CD4-positive, alpha-beta T cell treated with Interferon alpha-2 for 1 hour (primary cell): ENCODE data around the gene MRPS35.

Experiments
- DNase-seq, 2 donors: peaks; one replicate each; pipeline ENCODE4 v3.0.0-alpha.2; 2020 to 2022

Gene MRPS35

DNA sequence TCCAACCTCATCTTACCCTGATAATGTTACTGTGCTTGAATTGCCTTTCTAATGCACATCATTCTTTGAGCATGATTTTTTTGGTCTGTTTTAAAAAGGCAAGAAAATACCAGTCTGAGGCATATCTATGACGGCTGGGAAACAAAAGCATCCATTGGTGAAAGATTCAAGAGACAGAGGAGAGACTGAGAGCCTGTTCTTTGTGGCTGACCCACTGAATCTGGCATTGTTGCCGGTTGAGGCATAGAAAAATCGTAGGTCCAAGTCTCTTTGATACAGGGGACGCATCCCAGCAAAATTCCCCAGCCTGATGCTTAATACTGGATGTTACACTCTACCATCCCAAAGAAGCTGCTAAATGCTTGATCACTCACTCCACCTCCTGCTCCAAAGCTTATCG, 66.5 kb downstream of the MRPS35 start:
- DNase-seq, result no peak

DNA sequence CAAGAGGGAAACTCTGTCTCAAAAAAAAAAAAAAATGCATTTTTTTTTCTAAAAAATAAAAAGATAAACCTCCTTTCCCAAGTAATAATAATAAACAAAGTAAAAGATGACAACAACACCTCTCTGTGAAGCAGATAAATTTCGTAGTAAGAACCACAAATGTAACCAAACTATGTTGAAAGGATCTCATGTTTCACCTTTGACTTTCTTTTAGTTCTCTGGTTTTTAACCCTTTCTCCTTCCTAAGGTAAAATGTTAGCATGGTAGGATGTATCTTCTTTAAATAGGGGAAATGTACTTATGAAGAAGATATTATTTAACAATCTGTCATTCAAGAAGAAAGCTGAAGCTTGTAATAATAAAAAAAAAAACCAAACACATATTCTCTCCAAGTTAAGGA, 67.6 kb downstream of the MRPS35 start:
- DNase-seq, result no peak

DNA sequence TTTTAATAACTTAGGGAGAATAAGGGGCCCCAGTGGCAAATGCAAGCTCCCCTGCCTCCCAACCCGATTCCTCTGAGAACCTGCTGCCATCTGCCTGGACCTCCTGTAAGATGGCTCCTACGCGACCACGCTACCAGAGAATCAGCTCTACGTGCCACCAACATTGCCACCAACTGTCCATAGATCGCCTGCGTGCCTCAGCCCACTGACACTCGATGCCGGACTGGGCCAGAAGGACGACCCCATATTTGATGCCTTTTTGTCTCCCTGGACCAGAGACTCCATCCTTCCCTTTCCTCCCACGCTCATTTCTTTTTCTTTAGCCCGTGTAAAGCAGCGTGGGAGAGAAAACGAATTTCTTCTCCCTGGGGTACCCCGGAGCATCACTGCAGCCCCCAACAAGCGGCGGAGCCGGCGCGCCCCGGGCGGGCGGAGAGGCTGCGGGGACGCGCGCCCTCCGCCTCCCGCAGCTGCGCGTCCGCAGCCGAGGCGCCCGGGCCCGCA, 68.8 kb downstream of the MRPS35 start:
- DNase-seq, result peak in 1 of 2 donors; percentile 8

DNA sequence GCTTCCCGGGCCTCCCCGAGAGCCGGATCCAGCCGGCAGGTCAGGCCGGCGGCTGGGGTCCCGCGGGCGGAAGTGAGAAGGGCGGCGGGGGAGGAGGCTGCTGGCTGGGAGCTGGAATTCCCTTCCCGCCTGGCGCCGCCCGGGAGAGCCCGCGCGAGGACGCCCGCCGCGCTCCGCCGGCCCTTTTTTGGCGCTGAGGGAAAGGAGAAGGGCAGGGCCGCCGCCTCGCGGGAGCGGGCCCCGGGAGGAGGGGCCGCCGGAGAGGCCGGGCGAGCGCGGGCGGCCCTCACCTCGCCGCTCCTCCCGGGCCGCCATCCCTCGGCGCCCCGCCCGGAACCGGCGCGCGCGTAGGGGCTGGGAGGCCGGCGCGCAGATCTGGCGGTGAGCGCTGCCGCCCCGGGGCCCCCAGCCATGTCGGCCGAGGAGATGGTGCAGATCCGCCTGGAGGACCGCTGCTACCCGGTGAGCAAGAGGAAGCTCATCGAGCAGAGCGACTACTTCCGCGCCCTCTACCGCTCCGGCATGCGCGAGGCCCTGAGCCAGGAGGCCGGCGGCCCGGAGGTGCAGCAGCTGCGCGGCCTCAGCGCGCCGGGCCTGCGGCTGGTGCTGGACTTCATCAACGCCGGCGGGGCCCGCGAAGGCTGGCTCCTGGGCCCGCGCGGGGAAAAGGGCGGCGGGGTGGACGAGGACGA, 69.4 kb downstream of the MRPS35 start, which contains the start of the genes KLHL42 and MANSC4:
KLHL42 (plus strand) TSS at position 314 of the 692 bp plus-strand sequence; CDS start at position 412, 98 bp downstream.
MANSC4 (minus strand) TSS at position 317 of the 692 bp plus-strand sequence. CDS start 8,960 bp downstream, outside the sequence.
- DNase-seq, result peak; percentile 61 to 68

DNA sequence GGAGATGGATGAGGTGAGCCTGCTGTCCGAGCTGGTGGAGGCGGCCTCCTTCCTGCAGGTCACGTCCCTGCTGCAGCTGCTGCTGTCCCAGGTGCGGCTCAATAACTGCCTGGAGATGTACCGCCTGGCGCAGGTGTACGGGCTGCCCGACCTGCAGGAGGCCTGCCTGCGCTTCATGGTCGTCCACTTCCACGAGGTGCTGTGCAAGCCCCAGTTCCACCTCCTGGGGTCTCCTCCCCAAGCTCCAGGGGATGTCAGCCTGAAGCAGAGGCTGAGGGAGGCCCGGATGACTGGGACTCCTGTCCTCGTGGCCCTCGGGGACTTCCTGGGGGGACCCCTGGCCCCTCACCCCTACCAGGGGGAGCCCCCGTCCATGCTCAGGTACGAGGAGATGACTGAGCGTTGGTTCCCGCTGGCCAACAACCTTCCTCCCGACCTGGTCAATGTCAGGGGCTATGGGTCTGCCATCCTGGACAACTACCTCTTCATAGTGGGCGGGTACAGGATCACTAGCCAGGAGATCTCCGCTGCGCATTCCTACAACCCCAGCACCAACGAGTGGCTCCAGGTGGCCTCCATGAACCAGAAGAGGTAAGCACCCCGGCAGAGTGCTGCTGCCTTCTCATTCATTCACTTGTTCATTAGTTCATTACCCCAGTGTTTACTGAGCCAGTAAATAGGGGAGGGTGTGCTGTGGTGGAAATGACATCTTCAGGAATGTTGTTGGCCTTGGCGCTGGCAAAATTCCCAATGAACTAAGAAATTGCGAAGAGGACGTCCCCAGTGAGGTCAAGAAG, 70.2 kb downstream of the MRPS35 start:
- DNase-seq, result peak; percentile 4 to 29

DNA sequence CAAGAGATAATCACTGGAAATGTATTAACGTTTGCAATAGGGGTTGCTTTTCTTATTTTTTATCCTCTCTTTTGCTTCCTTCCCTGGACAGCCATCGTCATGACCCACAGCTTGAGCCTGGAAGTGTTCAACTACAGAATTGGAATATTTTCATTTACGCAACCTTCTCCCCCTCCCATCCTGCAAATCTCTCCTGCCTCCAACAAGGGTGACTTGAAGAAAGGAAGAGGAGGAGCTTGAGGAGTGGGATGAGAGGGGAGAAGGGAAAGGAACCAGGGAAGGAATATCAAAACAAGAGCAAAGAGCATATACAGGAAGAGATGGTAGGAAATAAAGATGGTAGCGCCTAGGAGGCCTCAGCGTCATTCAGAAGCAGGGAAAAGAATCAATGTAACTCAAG, 71.0 kb downstream of the MRPS35 start:
- no peak for DNase-seq

DNA sequence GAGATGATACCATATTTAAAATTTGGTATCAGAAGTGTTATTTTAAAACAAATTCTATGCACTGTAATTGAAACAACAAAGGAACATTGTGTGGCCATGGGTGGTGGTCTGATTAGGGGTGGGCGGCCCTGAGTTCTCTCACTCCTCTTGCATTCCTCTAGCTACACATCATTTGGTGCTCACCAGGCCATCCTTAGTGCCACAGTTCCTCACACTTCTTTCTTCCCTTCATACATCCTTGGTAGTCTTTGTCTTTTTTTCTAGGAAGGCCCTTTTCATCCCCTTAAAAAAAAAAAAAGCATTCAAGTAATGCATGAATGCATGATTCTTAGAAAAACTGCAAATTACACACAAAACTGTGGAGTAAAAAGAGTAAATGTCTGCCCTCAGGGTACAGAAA, 71.8 kb downstream of the MRPS35 start:
- DNase-seq, result no peak

DNA sequence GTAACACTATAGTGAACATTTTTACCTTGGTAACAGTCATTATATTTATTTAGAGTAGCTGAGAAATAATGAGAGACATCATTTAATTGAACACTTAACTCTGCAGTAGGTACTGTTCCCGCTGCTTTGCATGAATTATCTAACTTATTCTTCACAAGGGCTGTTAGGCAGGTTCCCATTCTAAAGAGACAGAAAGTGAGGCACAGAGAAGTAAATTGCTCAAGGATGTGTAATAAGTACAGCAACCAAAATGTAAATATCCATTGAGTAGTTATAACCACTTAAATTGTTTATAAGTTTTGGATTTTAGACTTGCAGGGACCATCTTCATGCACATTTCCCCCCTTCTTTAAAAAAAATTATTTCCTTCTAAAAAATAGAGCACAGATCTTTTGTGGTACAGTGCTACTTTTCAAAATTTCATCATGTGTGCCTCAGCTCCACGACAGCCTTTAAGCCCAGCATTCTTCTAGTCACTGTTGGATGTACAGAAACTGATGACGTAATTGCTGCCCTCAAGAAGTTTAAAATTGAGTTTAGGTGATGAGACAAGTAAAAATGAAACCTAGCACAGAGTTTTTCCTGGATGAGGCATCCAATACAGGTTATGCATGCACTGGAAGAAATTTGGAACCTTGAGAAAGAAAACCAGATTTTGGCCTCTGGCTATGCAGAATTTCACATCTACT, 75.4 kb downstream of the MRPS35 start:
- DNase-seq, result no peak

DNA sequence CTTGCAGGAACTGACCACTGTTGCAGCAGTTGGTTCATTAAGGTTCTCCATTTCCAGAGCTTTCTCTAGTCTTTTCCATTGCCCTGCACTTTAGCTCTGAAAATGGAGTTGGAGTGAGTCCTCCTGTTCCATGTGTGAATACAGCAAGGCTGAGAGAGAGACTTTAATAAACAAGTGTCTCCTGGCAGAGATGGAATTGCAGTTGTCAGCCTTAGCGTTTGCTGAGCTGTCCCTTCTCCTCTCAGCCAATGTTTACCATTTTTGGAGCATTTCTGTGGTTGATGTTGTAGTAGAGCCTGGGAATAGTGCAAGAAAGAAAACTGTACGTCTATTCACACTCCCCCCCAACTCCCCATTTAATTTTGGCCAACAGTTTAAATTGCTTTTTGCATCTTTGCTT, 76.9 kb downstream of the MRPS35 start:
- DNase-seq, result no peak

DNA sequence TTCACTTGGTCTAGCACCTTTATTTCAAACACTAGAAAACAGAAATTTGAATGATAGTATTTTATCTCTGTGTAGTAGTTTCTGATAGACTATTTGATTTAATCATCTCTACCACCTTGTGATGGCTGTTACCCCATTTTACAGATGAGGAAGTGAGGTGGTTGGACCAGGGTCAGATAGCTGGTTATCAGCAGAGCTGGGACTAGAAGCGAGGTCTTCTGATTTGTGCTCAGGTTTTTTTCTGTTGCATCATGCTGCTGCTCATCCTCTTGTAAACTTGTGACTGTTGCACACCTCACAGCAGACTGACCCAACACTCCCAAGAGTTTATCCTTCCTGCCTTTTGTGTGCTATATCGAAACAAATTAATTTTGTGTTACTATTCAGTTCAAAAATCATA, 79.5 kb downstream of the MRPS35 start:
- no peak for DNase-seq

DNA sequence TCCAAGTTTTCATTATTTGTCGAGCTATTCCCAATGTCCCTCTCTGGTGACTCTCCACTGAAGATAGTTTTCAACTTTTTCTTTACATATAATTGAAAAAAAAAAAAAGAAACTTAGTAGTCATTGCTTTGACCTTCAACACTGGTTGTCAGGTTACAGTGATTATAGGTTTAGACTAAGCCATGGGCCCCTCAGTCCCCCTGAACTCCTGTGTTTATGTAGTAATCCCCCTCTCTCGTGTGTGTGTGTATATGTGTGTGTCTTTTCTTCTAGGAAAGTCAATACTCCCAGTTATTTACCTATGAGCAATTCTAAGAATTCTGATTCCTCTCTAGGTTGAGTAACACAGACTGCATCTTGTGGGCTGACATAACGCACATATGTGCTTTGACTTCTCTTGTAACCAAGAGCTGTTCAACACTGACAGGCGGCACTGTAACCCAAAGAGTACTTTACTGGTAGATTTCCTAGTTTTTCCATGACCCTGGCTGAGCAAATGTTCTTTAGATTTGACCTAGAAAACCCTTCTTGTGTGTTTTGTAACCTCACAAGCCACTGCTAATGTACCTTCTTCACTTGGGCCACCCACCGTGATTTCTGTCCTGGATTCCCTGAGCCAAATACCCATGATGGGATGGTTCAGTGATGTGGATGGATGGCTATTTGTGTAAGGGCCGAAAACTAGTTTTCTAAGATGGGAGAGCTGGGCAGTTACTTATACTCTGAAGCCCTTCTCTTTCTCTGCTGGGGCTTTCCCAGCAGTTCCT, 84.4 kb downstream of the MRPS35 start:
- no peak for DNase-seq

DNA sequence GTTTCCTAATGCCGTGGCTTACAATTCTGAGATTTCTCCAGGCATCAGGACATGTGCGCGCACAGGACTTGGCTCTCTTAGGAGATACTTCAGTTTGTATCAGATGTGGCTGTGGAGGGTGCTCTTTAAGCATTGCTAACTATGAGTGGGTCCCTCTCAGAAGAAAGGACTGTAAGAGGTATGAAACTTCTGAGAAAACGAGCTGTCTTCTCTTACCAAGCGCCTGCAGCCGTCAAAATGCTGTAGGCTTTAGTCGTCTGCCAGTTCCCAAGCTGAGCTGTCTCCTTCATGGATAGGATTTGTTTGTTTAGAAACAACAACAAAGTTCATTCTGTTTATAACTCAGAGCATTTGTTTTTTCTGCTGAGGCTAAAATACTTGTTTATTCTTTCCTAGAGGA, 85.5 kb downstream of the MRPS35 start:
- no peak for DNase-seq

DNA sequence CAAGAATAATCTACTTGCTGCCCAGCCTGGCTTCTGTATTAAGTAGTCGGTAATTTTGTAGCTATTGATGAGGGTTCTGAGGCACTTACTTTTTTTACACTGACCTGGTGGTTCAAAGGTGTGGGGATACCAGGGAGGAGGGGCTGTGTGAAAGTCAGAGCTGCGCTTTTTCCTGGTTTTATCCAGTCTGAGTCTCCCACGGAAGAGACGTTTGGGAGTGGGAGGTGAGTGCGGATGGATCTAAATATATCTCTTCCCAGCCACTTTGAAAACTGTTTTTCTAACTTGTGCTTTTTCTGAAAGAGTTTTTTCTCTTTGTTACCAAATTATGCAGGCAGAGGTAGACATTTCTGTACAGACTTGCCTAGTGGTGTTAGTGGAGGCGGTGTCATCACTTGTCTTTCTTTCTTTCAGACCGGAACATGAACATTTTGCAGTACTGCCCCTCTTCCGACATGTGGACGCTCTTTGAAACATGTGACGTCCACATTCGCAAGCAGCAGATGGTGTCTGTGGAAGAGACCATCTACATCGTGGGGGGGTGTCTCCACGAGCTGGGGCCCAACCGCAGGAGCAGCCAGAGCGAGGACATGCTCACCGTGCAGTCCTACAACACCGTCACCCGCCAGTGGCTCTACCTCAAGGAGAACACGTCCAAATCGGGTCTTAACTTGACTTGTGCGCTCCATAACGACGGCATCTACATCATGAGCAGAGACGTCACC, 86.8 kb downstream of the MRPS35 start:
- DNase-seq, result no peak

DNA sequence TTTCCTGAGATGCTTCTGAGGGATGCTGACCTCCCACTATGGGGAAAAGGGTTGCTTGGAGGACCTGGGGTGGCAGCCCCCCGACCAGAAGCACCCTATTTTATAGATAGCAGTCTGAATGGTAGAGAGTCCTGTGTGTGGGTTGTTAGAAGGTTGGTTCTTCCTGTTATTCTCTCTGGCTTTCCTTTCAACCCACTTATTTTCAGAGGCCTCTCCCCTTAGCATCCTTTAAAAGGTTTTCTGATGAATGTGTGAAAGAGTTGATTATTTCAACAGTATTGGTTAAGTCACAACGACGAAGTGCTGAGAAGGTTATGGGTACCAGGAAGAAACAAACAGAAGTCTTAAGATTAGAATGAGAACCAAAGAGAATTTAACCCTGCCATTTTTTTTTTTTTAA, 90.2 kb downstream of the MRPS35 start:
- DNase-seq, result no peak

DNA sequence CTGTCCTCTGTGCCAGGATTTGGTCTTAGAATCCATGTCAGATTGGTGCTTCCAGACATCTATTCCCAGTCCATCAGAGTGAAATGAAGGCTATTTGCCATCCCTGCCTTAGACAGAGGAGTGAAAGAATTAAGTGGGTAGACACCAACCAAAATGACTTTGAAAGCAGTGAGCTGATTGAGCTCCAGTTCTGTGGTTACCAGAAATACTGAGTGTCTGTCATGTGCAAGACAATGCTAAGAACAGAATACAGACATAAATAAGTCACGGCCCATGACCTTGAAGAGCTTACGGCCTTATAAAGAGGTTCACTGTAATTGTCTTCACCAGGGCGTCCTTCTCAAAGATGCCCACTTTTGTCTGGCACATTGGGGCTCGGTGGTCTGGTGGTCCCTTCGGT, 91.0 kb downstream of the MRPS35 start:
- DNase-seq, result no peak

DNA sequence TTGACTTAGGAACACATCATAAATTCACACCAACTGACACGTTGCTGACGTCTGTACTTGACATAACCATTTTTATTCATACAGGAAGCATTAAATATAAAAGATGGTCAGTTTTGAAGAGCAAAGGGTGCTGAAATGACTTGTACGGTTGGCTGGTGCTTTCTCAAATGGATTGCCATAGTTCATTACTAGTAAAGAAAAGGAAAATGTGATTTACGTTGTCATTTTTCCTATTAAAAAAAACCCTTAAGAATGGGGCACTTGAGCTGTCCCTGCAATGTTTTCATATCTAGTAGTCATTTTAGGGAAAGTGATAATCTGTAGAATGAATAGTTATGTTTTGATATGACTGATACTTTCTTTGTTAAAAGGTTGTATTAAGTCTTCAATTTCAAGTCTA, 91.9 kb downstream of the MRPS35 start:
- DNase-seq, result no peak

DNA sequence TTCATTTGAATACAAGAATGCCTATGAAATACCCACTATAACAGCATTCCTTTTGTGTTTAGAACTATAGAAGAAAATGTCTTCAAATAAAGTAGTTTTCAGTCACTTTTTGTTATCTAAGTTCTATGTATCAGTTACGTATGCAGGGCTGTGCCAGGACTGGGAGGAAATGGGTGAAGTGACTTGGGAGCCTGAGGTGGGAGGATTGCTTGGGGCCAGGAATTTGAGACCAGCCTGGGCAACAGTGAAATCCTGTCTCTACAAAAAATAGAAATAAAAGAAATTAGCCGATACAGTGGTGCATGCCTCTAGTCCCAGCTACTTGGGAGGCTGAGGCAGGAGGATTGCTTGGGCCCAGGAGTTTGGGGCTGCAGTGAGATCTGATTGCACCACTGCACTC, 92.3 kb downstream of the MRPS35 start:
- no peak for DNase-seq

DNA sequence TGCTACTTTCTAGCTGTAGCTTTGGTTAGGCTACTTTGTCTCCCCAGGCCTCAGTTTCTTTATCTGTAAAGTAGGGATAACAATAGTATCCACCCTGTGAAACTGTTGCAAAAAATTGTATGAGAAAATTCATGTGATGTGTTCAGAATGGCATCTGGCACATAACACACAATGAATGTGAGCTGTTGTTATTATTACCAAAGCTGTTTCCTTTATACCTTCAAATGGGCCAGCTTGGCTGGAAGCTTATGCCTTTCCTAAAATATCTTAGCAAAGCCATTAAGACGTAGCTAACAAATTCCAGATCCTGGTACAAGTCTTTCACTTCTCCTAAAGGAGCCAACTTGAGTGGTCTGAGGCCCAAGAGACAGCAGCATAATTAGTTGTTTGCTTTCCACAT, 94.6 kb downstream of the MRPS35 start:
- DNase-seq, result no peak
